HG03469 (cell line): ENCODE data around the gene ZBTB4.

Source experiments
- ATAC-seq: cut with Tn5 transposase; IDR thresholded peaks from one replicate; pipeline ENCODE4 v1.9.1; 2021; ENCODE audit warnings: mild to moderate bottlenecking, moderate library complexity, moderate number of reproducible peaks; ENCODE audit not compliant: unreplicated experiment

Gene ZBTB4

GRCh38 chr17:7443499-7444485, 35.6 kb downstream of the ZBTB4 start:
- ATAC-seq = no peak

GRCh38 chr17:7442142-7442541, 37.3 kb downstream of the ZBTB4 start:
- ATAC-seq = no peak

GRCh38 chr17:7441266-7441665, 38.2 kb downstream of the ZBTB4 start:
- no peak for ATAC-seq

GRCh38 chr17:7440834-7441195, 38.6 kb downstream of the ZBTB4 start:
- no peak for ATAC-seq

- ATAC-seq = no peak
Observed at GRCh38 chr17:7440113-7440833, 39.2 kb downstream of the ZBTB4 start.

- ATAC-seq = no peak
Observed at GRCh38 chr17:7439462-7440112, 39.8 kb downstream of the ZBTB4 start, which contains the start of gene FGF11. TSS of gene FGF11 (plus strand) at chr17:7439512. CDS start at chr17:7439621, 109 bp downstream.

GRCh38 chr17:7438656-7439460, 40.6 kb downstream of the ZBTB4 start:
- ATAC-seq = no peak

GRCh38 chr17:7437950-7438614, 41.3 kb downstream of the ZBTB4 start:
- no peak for ATAC-seq

GRCh38 chr17:7437369-7437863, 42.0 kb downstream of the ZBTB4 start:
- ATAC-seq = no peak

- ATAC-seq = no peak
Observed at GRCh38 chr17:7436556-7437368, 42.7 kb downstream of the ZBTB4 start.

GRCh38 chr17:7435676-7436555, 43.5 kb downstream of the ZBTB4 start:
- no peak for ATAC-seq

GRCh38 chr17:7432296-7432695, 47.1 kb downstream of the ZBTB4 start:
- no peak for ATAC-seq

GRCh38 chr17:7431231-7431630, 48.2 kb downstream of the ZBTB4 start:
- no peak for ATAC-seq

- no peak for ATAC-seq
Observed at GRCh38 chr17:7429722-7430121, 49.7 kb downstream of the ZBTB4 start.

- ATAC-seq = no peak
Observed at GRCh38 chr17:7428557-7428956, 50.9 kb downstream of the ZBTB4 start, which contains the start of gene SPEM3. TSS of gene SPEM3 (plus strand) at chr17:7428857. CDS start at chr17:7428903, 46 bp downstream.

- no peak for ATAC-seq
Observed at GRCh38 chr17:7427549-7427948, 51.9 kb downstream of the ZBTB4 start.

- no peak for ATAC-seq
Observed at GRCh38 chr17:7426896-7427489, 52.4 kb downstream of the ZBTB4 start.
